Choroid plexus epithelial cell (primary cell): Measurements from ENCODE around the gene MAD1L1.

ENCODE experiments used
- DNase-seq: peaks from one replicate; pipeline ENCODE4 v3.0.0-alpha.2; 2010; ENCODE audit warnings: low read depth
- H3K4me3 ChIP-seq: 2 replicates; pipeline ENCODE4 v1.5.1; 2011; ENCODE audit warnings: low read depth, mild to moderate bottlenecking, control low read depth, low read length, moderate library complexity
- CTCF ChIP-seq: conservative IDR thresholded peaks from 2 replicates; pipeline ENCODE4 v1.5.1; 2011; ENCODE audit warnings: low read depth, mild to moderate bottlenecking, control low read depth, inconsistent platforms, low read length, moderate library complexity

The MAD1L1 gene

GRCh38 chr7:1992554-1992953 lies 240.2 kb downstream of the MAD1L1 start:
- no peak overlapping the region for H3K4me3 ChIP-seq
- no peak for TF ChIP-seq CTCF
- DNase-seq = no peak

GRCh38 chr7:1990001-1990670 lies 242.6 kb downstream of the MAD1L1 start:
- H3K4me3 ChIP-seq = no peak overlapping the region
- TF ChIP-seq CTCF = no peak
- DNase-seq = no peak

- no peak for DNase-seq
- no peak for TF ChIP-seq CTCF
- no peak overlapping the region for H3K4me3 ChIP-seq
These were observed 243.5 kb downstream of the MAD1L1 start for GRCh38 chr7:1989049-1989860.

- DNase-seq = no peak
- no peak for TF ChIP-seq CTCF
- no peak overlapping the region for H3K4me3 ChIP-seq
These were observed 244.2 kb downstream of the MAD1L1 start for GRCh38 chr7:1988533-1988930.

GRCh38 chr7:1987591-1988532 lies 244.9 kb downstream of the MAD1L1 start:
- no peak for TF ChIP-seq CTCF
- no peak overlapping the region for H3K4me3 ChIP-seq
- no peak for DNase-seq

- no peak for TF ChIP-seq CTCF
- H3K4me3 ChIP-seq = no peak overlapping the region
- no peak for DNase-seq
These were observed 245.6 kb downstream of the MAD1L1 start for GRCh38 chr7:1987084-1987535.
